ENCODE results near the gene TMEM52. TPM values are rescaled to one million over a fixed set of nuclear protein-coding genes. Genes with fewer than 3 reads are reported as not detected.

Gene TMEM52
- total RNA-seq, 6 experiments from 2014 or later = 0.21 to 0.38 (median 0.25) TPM; not detected in 3

GRCh38 chr1:1959459-1959839, 40.4 kb upstream of the TMEM52 start:
- Mint-ChIP-seq H3K27ac (no peak overlapping the region), H3K4me1 (ENCODE audit: low read depth) (no peaks in the 10 kb centered on the region; the same call in 1 of the 2 replicates), H3K9me3 (no peaks in the 10 kb centered on the region), H3K36me3 (ENCODE audit: low read depth) (no peaks in the 10 kb centered on the region), H3K4me3 (no peak overlapping the region), H3K27me3 (ENCODE audit: insufficient read depth) (peaks cover 52% of the 10 kb centered on the region)
- no peak for TF ChIP-seq CTCF (IDR thresholded peaks at IDR 0.05)
- DNase-seq = no peak

GRCh38 chr1:1958071-1958541, 39.0 kb upstream of the TMEM52 start:
- no peak for TF ChIP-seq CTCF (IDR thresholded peaks at IDR 0.05)
- Mint-ChIP-seq H3K9me3 (no peaks in the 10 kb centered on the region), H3K4me1 (ENCODE audit: low read depth) (no peaks in the 10 kb centered on the region; the same call in 1 of the 2 replicates), H3K27ac (no peak overlapping the region), H3K36me3 (ENCODE audit: low read depth) (no peaks in the 10 kb centered on the region), H3K4me3 (no peak overlapping the region), H3K27me3 (ENCODE audit: insufficient read depth) (peaks cover 41% of the 10 kb centered on the region)
- DNase-seq = no peak

GRCh38 chr1:1957533-1957961, 38.5 kb upstream of the TMEM52 start:
- TF ChIP-seq CTCF (IDR thresholded peaks at IDR 0.05) = no peak
- Mint-ChIP-seq H3K4me1 (ENCODE audit: low read depth) (no peaks in the 10 kb centered on the region; the same call in 1 of the 2 replicates), H3K27ac (no peak overlapping the region), H3K9me3 (no peaks in the 10 kb centered on the region), H3K27me3 (ENCODE audit: insufficient read depth) (peaks cover 39% of the 10 kb centered on the region), H3K36me3 (ENCODE audit: low read depth) (no peaks in the 10 kb centered on the region), H3K4me3 (no peak overlapping the region)
- no peak for DNase-seq

- Mint-ChIP-seq H3K27ac (no peak overlapping the region), H3K4me1 (ENCODE audit: low read depth) (no peaks in the 10 kb centered on the region; the same call in 1 of the 2 replicates), H3K4me3 (no peak overlapping the region), H3K36me3 (ENCODE audit: low read depth) (no peaks in the 10 kb centered on the region), H3K9me3 (no peaks in the 10 kb centered on the region), H3K27me3 (ENCODE audit: insufficient read depth) (peaks cover 33% of the 10 kb centered on the region)
- no peak for DNase-seq
- TF ChIP-seq CTCF (IDR thresholded peaks at IDR 0.05) = no peak
These were observed 37.8 kb upstream of the TMEM52 start for GRCh38 chr1:1956586-1957532.

GRCh38 chr1:1956101-1956500, 37.0 kb upstream of the TMEM52 start:
- H3K4me3 Mint-ChIP-seq = no peak overlapping the region
- H3K27me3 Mint-ChIP-seq (ENCODE audit: insufficient read depth) = peaks cover 35% of the 10 kb centered on the region
- H3K9me3 Mint-ChIP-seq = no peaks in the 10 kb centered on the region
- H3K27ac Mint-ChIP-seq = no peak overlapping the region
- no peaks in the 10 kb centered on the region for H3K4me1 Mint-ChIP-seq (ENCODE audit: low read depth)
- no peaks in the 10 kb centered on the region for H3K36me3 Mint-ChIP-seq (ENCODE audit: low read depth)
- TF ChIP-seq CTCF (IDR thresholded peaks at IDR 0.05) = no peak
- no peak for DNase-seq
